DMS114 treated with DMSO at 0.1 percent for 48 hours (cell line): ENCODE data around the gene PRR4.

Experiments
- DNase-seq: peaks from one replicate; lab custom pipeline; 2025; ENCODE audit not compliant: unreplicated experiment; lab: John Stamatoyannopoulos, UW

Gene PRR4, protein sequence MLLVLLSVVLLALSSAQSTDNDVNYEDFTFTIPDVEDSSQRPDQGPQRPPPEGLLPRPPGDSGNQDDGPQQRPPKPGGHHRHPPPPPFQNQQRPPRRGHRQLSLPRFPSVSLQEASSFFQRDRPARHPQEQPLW

GRCh38 chr12:10849425-10849878 lies at the start of gene PRR4:
Gene PRR4, minus strand, starts transcription at chr12:10849475. Its CDS starts 38 bp downstream, at chr12:10849437.
- DNase-seq, result no peak

DNA sequence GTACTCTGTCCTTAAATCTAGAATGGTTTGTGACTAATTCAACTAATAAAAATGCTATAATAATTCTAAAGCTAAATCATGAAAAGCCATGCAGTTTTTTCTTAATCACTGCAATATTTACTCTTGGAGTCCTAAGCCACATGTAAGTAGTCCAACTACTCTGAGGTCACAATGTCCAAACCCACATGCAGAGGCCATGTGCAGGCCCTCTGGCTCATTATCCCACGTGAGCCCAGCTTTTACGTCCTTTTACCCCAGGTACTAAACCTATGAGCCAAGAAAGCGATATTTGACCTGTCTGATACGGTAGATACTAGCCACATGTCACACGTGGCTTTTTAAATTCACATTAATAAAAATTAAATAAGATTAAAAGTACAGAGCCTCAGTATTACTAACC lies 47.6 kb upstream of the PRR4 start:
- no peak for DNase-seq

DNA sequence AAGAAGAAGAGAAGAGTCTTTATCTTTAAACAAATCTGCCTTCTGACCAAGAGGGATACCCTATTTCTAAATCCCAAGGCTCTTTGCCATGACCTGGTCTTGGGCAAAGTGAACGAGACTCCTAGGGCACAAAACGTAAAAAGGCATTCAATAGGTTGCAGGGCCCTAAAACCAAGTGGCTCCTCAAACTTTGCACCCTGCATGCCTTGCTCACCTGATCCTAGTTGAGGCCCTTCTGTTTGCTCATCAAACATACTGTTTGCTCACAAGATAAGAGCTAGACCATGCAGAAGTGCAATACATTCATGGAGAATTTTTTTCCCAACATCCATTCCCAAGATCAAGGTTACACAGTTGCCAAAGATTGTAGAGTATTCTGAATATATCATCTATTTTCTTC lies 42.7 kb upstream of the PRR4 start:
- DNase-seq, result no peak

GRCh38 chr12:10889226-10889625 lies 40.0 kb upstream of the PRR4 start:
- DNase-seq, result no peak

DNA sequence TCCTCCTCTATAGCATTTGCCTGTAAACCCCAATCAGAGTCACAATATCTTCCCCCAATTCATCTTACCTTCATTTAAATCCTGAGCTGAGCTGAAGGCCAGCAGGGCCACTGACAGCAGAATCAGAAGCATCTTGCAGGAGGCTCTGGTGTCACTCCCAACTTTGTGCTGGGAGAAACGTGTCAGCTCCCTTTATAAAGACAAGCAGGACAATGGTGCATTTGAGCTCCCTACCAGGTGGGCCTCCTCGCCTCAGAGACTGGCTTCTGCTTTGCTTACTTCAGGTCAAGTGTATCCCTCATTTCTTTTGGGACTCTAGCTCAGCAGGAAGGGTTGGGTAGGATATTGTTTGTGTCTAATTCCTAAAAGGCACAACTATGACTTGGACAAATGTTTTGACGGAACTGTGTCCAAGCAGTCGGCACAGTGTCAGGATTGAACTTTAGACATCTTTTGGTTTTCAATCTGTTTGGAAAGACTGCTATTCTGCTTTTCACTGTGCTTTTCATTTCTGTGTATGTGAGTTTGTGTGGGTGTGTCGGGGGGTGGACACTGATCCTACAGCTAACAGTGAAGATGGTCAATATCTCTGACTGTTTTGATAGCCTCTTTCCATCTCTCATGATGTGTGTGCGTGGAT lies 34.9 kb upstream of the PRR4 start, which contains the start of gene PRH1:
Gene PRH1, minus strand, starts transcription at position 170 of the 640 bp plus-strand sequence. Its CDS starts 38 bp downstream, at position 132.
- DNase-seq, result no peak

DNA sequence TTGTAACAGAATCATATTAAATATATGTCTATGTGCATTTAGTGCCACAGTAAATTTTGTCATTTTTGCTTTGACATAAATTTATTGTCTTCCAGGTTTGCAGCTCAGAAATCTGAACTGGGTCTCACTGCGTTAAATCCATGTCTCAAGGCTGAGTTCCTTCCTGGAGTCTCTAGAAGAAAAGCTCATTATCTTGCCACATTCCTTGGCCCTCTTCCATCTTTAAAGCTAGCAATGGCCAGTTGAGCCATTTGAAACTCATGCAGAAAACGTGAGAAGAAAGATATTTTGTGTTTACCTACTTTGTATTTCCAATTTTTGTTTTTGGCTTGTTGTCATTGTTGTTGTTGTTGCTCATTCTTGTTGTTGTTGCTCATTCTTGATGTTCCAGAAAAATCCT lies 24.1 kb upstream of the PRR4 start:
- DNase-seq, result no peak

DNA sequence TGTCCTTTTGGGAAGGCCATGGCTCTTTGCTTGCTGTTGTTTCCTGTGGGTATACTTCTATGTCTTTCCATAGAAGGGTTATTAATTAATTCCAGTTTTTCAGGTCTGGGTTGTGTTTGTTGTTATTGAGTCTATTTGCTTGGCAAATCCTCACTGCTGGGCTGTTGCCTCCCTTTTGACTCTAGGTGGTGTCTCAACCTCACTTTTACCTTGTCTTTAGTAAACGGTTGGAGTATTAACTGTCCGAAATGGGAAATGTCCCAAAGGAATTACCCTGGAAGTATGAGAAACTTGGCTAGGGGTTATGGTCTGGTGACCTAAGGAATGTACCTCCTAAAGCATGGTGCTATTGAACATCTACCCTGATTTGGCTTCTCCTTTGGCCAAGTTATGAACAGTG lies 18.1 kb upstream of the PRR4 start:
- no peak for DNase-seq

DNA sequence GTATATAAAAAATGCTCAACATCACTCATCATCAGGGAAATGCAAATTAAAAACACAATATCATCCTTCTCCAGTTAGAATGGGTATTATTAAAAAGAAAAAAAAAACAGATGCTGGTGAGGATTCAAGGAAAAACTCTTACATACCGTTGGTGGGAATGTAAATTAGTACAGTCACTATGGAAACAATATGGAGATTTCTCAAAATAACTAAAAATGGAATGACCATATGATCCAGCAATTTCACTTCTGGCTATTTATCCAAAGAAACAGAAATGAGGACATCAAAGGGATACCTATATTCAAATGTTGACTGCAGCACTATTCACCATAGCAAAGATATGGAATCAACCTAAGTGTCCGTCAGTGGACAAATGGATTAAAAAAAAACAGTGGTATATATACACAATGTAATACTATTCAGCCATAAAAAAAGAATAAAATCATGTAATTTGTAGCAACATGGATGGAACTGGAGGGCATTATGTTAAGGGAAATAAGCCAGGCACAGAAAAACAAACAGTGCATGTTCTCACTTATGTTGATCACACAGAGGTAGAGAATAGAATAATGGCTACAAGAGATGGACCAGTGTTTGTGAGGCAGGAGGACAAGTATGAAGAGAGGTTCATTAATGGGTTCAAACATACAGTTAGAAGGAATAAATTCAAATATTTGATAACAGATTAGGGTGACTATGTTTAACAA lies 14.4 kb upstream of the PRR4 start:
- DNase-seq, result no peak

DNA sequence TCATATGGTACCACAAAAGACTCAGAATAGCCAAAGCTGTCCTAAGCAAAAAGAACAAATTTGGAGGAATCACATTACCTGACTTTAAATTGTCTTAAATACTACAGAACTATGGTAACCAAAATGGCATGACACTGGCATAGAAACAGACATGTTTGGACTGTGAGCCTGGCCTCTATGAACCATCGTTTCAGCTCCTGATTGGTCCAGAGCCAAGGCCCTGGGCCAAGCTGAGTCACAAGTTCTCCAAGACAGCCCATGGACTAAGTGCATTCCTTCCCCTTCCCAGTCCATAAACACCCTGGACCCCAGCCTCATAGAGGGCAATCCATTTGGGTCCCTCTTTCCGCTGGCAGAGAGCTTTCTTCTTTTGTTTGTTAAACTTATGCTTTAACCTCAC lies 12.1 kb upstream of the PRR4 start:
- no peak for DNase-seq

DNA sequence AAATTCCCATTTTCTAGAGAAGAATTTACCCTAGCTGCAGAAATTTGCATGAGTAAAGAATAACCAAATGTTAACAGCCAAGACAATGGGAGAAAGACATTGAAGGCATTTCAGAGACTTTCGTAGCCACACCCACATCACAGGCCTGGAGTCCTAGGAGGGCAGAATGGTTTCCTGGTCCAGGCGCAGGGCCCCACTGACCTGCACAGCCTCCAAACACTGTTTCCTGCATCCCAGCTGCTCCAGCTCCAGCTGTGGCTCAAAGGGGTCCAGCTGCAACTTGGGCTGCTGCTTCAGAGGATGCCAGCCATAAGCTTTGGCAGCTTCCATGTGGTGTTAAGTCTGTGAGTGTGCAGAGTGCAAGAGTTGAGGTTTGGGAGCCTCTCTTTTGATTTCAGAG lies 6.5 kb upstream of the PRR4 start:
- no peak for DNase-seq

DNA sequence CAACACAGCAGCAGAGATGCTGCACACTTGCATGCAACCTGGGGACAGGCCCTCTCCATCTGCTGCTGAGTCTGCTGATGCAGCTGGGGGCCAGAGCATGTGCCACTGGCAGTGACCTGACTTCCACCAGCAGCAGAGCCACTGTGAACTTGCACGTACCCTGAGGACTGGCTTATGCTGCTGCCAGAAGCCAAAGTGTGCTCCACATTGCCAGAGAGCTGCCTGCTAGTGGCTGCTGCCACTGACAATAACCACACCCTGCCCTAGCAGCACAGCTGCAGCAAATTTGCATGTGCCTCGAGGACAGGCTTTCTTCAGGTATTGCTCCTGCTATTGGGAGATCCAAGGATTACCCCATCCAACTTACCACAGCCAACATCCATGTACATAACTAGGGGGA lies 4.5 kb upstream of the PRR4 start:
- DNase-seq, result no peak

DNA sequence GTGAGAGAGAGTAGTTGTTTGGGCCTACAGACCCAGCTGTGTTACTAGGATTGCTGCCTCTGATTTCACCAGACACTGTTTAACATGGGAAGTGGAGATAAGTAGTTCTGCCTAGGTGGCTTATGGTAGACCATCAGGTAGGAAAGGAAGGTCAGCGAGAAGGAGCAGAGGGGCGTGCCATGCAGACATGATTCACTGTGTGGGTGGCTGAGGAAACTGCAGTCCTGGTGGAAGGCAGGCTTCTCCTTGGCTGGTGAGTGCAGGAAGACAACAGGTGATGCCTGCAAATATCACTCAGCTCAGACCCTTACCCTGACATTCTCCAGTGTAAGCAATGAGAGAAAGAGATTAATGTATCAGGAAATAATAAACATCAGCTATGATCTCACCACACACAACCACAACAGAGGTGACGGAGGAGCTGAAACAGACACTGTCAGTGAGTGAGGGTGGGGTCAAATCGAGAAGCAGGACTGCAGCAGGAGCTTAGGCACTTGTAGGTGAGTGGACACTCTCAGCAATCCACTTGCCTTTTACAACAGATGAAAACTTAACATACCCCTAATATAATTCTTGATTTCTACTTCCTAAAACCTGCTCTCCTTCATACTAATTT lies 2.1 kb upstream of the PRR4 start:
- no peak for DNase-seq

- no peak for DNase-seq
These were observed 1.5 kb downstream of the PRR4 start for GRCh38 chr12:10847744-10848143.

DNA sequence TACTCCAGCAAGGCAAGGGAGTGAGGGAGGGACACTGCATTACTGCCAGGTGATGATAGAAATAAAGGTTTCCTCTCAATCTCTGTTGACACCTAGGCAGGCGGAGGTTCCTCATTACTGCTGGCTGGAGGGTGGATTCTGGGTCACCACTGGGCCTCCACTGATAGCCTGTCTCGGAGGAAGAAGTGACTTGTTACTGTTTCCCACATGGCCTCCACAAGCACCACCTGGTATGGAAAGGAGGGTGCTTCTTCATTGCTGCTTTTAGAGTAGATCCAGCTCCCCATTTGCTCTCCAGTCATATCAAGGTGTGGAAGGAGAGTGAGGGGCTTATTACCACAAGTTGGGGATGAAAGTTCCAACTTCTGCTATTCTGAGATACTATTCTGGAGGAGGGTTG lies 6.4 kb downstream of the PRR4 start:
- no peak for DNase-seq

DNA sequence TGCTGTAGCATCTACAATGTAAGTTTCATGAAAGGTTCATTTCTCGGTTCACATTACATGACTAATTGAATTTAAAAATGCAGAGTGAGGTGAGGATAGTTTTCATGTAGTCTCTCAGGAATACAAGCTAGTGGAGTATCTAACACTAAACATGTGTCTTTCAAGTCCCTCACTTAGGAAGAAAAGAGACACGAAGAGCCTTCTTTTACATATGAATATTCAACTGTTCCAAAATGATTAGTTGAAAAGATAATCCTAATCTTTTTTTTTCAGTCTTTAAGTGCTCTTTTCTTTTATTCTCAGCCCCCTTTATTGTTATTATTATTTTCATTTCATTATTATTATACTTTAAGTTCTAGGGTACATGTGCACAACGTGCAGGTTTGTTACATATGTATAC lies 10.8 kb downstream of the PRR4 start:
- DNase-seq, result no peak

DNA sequence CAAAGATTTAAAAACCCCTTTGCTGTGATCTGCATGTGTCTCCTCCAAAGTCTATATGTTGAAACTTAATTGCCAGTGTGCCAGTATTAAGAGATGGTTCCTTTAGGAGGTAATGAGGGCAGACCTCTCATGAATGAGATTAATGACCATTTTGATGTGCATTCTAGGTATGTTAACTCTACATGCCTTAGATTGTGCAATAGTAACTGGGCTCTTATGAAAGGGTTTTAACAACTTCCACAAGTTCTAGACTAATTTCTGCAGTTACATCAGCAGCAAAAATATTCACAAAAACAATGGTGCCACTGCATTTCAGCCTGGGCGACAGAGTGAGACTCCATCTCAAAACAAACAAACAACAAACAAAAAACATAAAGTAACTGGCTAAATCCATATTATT lies 19.3 kb downstream of the PRR4 start:
- no peak for DNase-seq

GRCh38 chr12:10826258-10826657 lies 23.0 kb downstream of the PRR4 start, which contains the start of gene TAS2R10:
Gene TAS2R10, minus strand, starts transcription at chr12:10826358. Its CDS starts 89 bp downstream, at chr12:10826269.
- no peak for DNase-seq

DNA sequence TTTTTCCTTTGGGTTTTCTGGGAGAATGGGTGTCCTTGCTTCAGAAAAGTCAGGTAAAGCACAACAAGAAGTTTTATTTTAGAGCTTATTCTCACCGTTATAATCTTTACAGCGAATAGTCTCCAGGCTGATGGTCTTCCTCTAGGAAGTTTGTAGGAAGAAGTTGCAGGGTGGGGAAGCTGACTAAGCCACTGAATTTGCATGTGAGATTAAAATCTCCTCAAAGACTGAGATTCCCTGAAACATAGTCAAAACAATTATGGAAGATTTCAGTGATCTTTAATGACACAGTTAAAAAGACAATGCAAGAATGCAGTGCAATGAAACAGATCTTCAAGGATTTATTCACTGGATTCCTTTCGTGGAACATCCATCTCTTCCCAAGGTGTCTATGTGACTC lies 24.3 kb downstream of the PRR4 start:
- no peak for DNase-seq

GRCh38 chr12:10811883-10812536 lies 37.3 kb downstream of the PRR4 start:
- no peak for DNase-seq

GRCh38 chr12:10810068-10810467 lies 39.2 kb downstream of the PRR4 start, which contains the start of gene TAS2R9:
Gene TAS2R9, minus strand, starts transcription at chr12:10810168. Its CDS starts 93 bp downstream, at chr12:10810075.
- no peak for DNase-seq

DNA sequence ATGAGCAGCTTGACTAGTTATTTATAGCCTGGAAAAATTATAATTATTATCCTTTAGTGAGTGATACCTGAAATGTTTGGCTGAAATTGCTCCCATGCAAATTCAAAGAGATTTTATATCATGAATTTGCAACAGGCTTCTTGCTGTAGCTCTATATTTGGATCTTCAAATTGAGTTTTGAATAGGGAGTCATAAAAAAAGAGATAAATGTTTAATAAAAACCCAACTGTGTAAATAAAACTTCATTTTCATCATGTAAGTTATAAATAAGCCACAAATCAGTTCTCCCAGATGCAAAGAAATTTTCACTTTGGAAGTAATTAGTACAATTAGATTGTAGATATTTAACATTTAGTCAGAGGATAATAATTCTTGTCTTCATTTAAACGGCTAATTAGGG lies 42.1 kb downstream of the PRR4 start, which contains the start of gene TAS2R8:
Gene TAS2R8, minus strand, starts transcription at position 101 of the 400 bp plus-strand sequence. CDS start 306 bp downstream, outside the sequence.
- DNase-seq, result no peak
